ENCODE data around the gene CDK6. TPM values are rescaled to one million over a fixed set of nuclear protein-coding genes. Genes with fewer than 3 reads are reported as not detected.

The CDK6 gene
- total RNA-seq, 2 donors from 2014 or later, result 28.5 to 36.6 TPM

DNA sequence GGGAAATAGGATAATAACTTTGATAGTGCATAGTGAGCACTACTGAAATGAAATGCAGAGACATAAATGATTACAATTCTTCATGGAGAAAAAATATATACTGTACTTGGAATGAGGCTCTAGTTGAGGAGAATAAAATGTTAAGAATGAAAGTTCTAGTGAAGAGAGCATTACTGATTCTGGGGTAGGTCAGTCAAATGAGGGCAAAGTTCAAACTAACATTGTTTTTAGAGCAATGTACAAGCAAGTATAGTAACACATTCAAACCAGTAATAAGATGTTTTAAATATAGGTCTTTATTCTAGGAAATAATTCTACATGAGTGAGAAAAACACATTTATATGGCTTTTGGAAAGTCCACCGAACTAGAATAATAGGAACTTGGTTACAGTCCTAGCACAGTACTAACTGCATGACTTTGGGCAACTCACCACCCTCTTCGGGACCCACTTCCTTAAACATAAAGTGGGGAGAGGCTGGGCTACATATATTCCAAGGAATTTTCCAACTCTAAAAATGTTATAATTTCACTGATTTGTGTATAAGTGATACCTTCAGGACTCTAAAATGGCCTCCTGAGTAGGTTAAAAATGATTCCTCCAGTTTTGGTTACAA is 86.4 kb downstream of the CDK6 start:
- Mint-ChIP-seq H3K4me1 (peaks cover 12% of the 10 kb centered on the region), H3K4me3 (no peak overlapping the region), H3K27me3 (ENCODE audit: insufficient read depth) (no peaks in the 10 kb centered on the region), H3K36me3 (ENCODE audit: low read depth) (no peaks in the 10 kb centered on the region), H3K27ac (peak overlapping the region; percentile 14), H3K9me3 (no peaks in the 10 kb centered on the region)
- Histone ChIP-seq H3K27ac (ENCODE audit: low read depth, low read length) (no peak overlapping the region), H3K36me3 (ENCODE audit: control insufficient read depth, insufficient read depth, low read length) (peaks cover 4% of the 10 kb centered on the region), H3K9me3 (ENCODE audit: control insufficient read depth, low read length) (no peaks in the 10 kb centered on the region), H3K4me1 (ENCODE audit: control insufficient read depth, insufficient read depth, low read length) (no peaks in the 10 kb centered on the region), H3K4me3 (ENCODE audit: low read length) (no peak overlapping the region), H3K9ac (ENCODE audit: extremely low read depth, low read length, poor library complexity, severe bottlenecking) (no peak overlapping the region), H3K27me3 (ENCODE audit: control insufficient read depth, insufficient read depth, low read length, poor library complexity, severe bottlenecking) (no peaks in the 10 kb centered on the region)
- no peak for DNase-seq
- 90 to 94% methylated on average over 2 of the region's 2 CpGs for WGBS, 2 experiments (ENCODE audit: insufficient coverage in 1 of 2, insufficient read length in 1 of 2)
- TF ChIP-seq, protein P1, sequence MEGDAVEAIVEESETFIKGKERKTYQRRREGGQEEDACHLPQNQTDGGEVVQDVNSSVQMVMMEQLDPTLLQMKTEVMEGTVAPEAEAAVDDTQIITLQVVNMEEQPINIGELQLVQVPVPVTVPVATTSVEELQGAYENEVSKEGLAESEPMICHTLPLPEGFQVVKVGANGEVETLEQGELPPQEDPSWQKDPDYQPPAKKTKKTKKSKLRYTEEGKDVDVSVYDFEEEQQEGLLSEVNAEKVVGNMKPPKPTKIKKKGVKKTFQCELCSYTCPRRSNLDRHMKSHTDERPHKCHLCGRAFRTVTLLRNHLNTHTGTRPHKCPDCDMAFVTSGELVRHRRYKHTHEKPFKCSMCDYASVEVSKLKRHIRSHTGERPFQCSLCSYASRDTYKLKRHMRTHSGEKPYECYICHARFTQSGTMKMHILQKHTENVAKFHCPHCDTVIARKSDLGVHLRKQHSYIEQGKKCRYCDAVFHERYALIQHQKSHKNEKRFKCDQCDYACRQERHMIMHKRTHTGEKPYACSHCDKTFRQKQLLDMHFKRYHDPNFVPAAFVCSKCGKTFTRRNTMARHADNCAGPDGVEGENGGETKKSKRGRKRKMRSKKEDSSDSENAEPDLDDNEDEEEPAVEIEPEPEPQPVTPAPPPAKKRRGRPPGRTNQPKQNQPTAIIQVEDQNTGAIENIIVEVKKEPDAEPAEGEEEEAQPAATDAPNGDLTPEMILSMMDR (conservative IDR thresholded peaks at IDR 0.05), result no peak

DNA sequence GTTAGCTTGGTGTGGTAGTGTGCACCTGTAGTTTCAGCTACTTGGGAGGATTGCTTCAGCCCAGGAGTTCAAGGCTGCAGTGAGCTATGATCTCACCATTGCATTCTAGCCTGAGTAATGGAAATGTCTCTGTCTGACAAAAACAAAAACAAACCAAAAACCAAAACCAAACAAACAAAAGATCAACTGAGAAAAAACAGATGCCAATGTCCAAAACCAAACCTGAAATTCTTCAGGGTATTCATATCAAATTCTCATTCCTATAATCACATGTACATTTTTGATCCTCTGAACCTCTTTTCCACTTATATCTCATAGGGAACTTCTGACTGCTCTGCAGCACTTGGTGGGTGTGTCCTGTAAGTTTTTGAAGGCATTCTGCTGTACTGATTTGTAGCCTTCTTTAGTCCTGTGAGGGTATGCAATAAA is 87.0 kb downstream of the CDK6 start:
- Histone ChIP-seq H3K36me3 (ENCODE audit: control insufficient read depth, insufficient read depth, low read length) (peaks cover 7% of the 10 kb centered on the region), H3K9me3 (ENCODE audit: control insufficient read depth, low read length) (no peaks in the 10 kb centered on the region), H3K4me3 (ENCODE audit: low read length) (no peak overlapping the region), H3K4me1 (ENCODE audit: control insufficient read depth, insufficient read depth, low read length) (no peaks in the 10 kb centered on the region), H3K9ac (ENCODE audit: extremely low read depth, low read length, poor library complexity, severe bottlenecking) (no peak overlapping the region), H3K27ac (ENCODE audit: low read depth, low read length) (no peak overlapping the region), H3K27me3 (ENCODE audit: control insufficient read depth, insufficient read depth, low read length, poor library complexity, severe bottlenecking) (no peaks in the 10 kb centered on the region)
- TF ChIP-seq, protein P1 (conservative IDR thresholded peaks at IDR 0.05), result no peak
- H3K4me3 Mint-ChIP-seq, result no peak overlapping the region
- H3K9me3 Mint-ChIP-seq, result no peaks in the 10 kb centered on the region
- DNase-seq, result no peak
- no peaks in the 10 kb centered on the region for H3K27me3 Mint-ChIP-seq (ENCODE audit: insufficient read depth)
- H3K27ac Mint-ChIP-seq, result no peak overlapping the region
- peaks cover 10% of the 10 kb centered on the region for H3K4me1 Mint-ChIP-seq
- no peaks in the 10 kb centered on the region for H3K36me3 Mint-ChIP-seq (ENCODE audit: low read depth)

DNA sequence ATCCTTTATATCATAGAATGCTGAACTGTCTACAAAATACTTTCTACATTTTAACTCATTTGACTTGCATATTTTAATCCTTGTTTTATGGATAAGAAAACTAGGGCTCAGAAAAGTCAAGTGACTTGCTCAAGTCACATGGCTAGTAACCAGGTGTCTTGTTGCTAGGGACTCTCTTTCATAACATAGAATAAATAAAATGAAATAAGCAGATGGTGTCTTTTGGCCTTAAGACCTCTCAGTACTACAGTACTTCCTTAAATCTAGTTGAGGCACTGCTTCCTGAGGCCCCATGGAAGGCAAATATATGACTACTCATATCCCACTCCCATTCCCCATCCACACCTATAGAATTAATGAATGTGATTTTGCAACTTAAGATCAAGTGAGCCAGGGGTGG is 87.9 kb downstream of the CDK6 start:
- Histone ChIP-seq H3K9ac (ENCODE audit: extremely low read depth, low read length, poor library complexity, severe bottlenecking) (no peak overlapping the region), H3K27ac (ENCODE audit: low read depth, low read length) (no peak overlapping the region), H3K36me3 (ENCODE audit: control insufficient read depth, insufficient read depth, low read length) (peaks cover 5% of the 10 kb centered on the region), H3K9me3 (ENCODE audit: control insufficient read depth, low read length) (no peaks in the 10 kb centered on the region), H3K4me3 (ENCODE audit: low read length) (no peak overlapping the region), H3K4me1 (ENCODE audit: control insufficient read depth, insufficient read depth, low read length) (no peaks in the 10 kb centered on the region), H3K27me3 (ENCODE audit: control insufficient read depth, insufficient read depth, low read length, poor library complexity, severe bottlenecking) (no peaks in the 10 kb centered on the region)
- H3K4me1 Mint-ChIP-seq, result peaks cover 10% of the 10 kb centered on the region
- no peak overlapping the region for H3K27ac Mint-ChIP-seq
- H3K9me3 Mint-ChIP-seq, result no peaks in the 10 kb centered on the region
- no peak overlapping the region for H3K4me3 Mint-ChIP-seq
- H3K27me3 Mint-ChIP-seq (ENCODE audit: insufficient read depth), result no peaks in the 10 kb centered on the region
- peaks cover 3% of the 10 kb centered on the region for H3K36me3 Mint-ChIP-seq (ENCODE audit: low read depth)
- DNase-seq, result no peak
- TF ChIP-seq, protein P1 (conservative IDR thresholded peaks at IDR 0.05), result no peak
